Measurements from ENCODE around the gene PRRX2.

DNA sequence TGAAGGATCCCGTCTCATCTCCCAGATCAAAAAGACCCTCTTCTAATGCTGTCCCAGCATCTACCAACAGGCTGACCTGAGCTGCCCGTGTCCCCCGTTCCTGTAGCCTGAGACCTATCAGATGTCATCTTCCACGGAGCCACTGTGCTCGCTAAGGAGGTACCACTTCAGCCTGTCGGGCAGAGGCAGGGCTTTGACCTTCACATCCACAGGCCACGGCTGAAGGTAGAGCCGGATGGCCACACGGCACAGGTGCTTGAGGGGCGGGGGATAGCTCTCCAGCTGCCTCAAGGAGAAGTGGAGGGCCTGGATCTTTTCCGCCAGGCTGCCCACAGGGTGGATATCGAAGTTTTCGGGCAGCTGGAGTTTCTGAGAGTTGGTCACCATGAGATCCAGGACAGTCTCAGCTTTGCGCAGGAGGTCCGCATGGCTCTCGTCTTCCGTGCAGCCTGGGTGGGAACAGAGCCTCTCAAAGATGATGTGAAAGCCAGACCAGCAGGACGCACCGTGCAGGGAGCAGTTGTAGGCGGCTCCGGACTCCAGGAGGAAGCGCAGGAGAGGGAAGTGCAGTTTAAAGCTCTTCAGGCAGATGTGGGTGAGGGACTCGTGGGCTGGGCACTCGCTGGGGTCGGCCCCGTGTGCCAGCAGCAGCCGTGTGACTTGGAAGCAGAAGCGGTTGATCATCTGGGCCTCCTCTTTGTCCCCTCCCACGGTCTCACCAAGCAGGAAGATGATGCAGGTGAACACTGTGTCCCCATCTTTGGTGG, 27.6 kb upstream of the PRRX2 start:
- TF ChIP-seq, protein P1, sequence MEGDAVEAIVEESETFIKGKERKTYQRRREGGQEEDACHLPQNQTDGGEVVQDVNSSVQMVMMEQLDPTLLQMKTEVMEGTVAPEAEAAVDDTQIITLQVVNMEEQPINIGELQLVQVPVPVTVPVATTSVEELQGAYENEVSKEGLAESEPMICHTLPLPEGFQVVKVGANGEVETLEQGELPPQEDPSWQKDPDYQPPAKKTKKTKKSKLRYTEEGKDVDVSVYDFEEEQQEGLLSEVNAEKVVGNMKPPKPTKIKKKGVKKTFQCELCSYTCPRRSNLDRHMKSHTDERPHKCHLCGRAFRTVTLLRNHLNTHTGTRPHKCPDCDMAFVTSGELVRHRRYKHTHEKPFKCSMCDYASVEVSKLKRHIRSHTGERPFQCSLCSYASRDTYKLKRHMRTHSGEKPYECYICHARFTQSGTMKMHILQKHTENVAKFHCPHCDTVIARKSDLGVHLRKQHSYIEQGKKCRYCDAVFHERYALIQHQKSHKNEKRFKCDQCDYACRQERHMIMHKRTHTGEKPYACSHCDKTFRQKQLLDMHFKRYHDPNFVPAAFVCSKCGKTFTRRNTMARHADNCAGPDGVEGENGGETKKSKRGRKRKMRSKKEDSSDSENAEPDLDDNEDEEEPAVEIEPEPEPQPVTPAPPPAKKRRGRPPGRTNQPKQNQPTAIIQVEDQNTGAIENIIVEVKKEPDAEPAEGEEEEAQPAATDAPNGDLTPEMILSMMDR (IDR thresholded peaks at IDR 0.05): no peak
- no peak for TF ChIP-seq POLR2A (IDR thresholded peaks at IDR 0.05)
